HepG2 (cell line): ENCODE data around the gene HYOU1. TPM values are rescaled to one million over a fixed set of nuclear protein-coding genes. Genes with fewer than 3 reads are reported as not detected.

ENCODE experiments used
- ATAC-seq: fragments of 200-7000 bp; cut with Tn5 transposase; 3 replicates; pipeline ENCODE4 v1.9.1; 2020; ENCODE audit warnings: mild to moderate bottlenecking, moderate library complexity
- BruUV-seq: library from RNA; stranded (reverse); fragments of 400-500 nt; replicated peaks from 2 replicates; lab custom pipeline; 2021; lab: Mats Ljungman, UMichigan
- CTCF ChIA-PET: fragments of 300-600 bp; formaldehyde crosslinking; extraction: SDS; loops from one replicate; lab custom pipeline; 2021; ENCODE audit warnings: low total read pairs, inconsistent platforms, low intra/inter-chr PET ratio; lab: Yijun Ruan, JAX
- POLR2A ChIA-PET: fragments of 350-600 bp; sonication (Branson Sonifier 250); formaldehyde crosslinking; loops from one replicate; lab custom pipeline; 2020; ENCODE audit warnings: antibody characterized with exemption, inconsistent platforms; lab: Yijun Ruan, JAX
- DNase-seq: peaks from one replicate; pipeline ENCODE4 v3.0.0-alpha.2; 2015; ENCODE audit warnings: low spot score
- FAIRE-seq: peaks from 3 replicates; lab custom pipeline; 2011; peaks lifted over from hg19 to GRCh38; lab: Jason Lieb, UNC
- H2AFZ ChIP-seq: one replicate; pipeline ENCODE4 v1.6.1; 2011; ENCODE audit warnings: low read length, inconsistent platforms
- H3K27ac ChIP-seq: fragments of 300-600 bp; 3 replicates; pipeline ENCODE4 v1.8.0; 2011; ENCODE audit warnings: mixed run types, mild to moderate bottlenecking, mixed read lengths, low read length, inconsistent platforms; ENCODE audit not compliant: insufficient read depth; ENCODE audit errors: extremely low read length
- H3K27me3 ChIP-seq, 2 experiments: fragments of 200-600 bp in 1 of 2; 2 replicates in 1 of 2; 3 replicates in 1 of 2; pipeline versions ENCODE4 v1.6.0 to v1.8.0; 2011; ENCODE audit warnings: low read length in 2 of 2, mild to moderate bottlenecking in 2 of 2, moderate library complexity in 2 of 2, inconsistent platforms in 1 of 2; ENCODE audit not compliant: insufficient read depth in 2 of 2, control insufficient read depth in 1 of 2
- H3K36me3 ChIP-seq, 2 experiments: fragments of 200-600 bp in 1 of 2; replicated peaks in 1 of 2; 2 replicates in 1 of 2; 3 replicates in 1 of 2; pipeline versions ENCODE4 v1.5.1 to v1.8.0; 2011; ENCODE audit warnings: low read length in 2 of 2, inconsistent platforms in 1 of 2; ENCODE audit not compliant: insufficient read depth in 2 of 2, control insufficient read depth in 1 of 2
- H3K4me1 ChIP-seq: 2 replicates; pipeline ENCODE4 v1.5.1; 2012; ENCODE audit warnings: low read length, inconsistent platforms; ENCODE audit not compliant: insufficient read depth
- H3K4me2 ChIP-seq: 2 replicates; pipeline ENCODE4 v1.6.0; 2011; ENCODE audit warnings: low read depth, low read length, inconsistent platforms
- H3K4me3 ChIP-seq, 3 experiments: fragments of 200-600 bp in 1 of 3; sonication (generic), shearing (Covaris generic) in 1 of 3; replicated peaks in 1 of 3; 2 replicates each; pipeline ENCODE4 v1.5.1; 2011 to 2016; ENCODE audit warnings: low read length in 3 of 3, inconsistent platforms in 2 of 3, low read depth in 2 of 3, mild to moderate bottlenecking in 2 of 3, control low read depth in 1 of 3, mixed read lengths in 1 of 3; ENCODE audit not compliant: insufficient read depth in 1 of 3
- H3K79me2 ChIP-seq: one replicate; pipeline ENCODE4 v1.6.1; 2011; ENCODE audit warnings: low read length, inconsistent platforms; ENCODE audit not compliant: insufficient read depth
- H3K9ac ChIP-seq: 2 replicates; pipeline ENCODE4 v1.6.0; 2011; ENCODE audit warnings: mild to moderate bottlenecking, low read depth, low read length, inconsistent platforms; ENCODE audit not compliant: insufficient read depth
- H3K9me3 ChIP-seq: 2 replicates; pipeline ENCODE4 v1.5.1; 2012; ENCODE audit warnings: mild to moderate bottlenecking, low read length
- H4K20me1 ChIP-seq: 2 replicates; pipeline ENCODE4 v1.6.0; 2011; ENCODE audit warnings: inconsistent platforms, mild to moderate bottlenecking, low read length, moderate library complexity; ENCODE audit not compliant: insufficient read depth
- CEBPG ChIP-seq: IDR thresholded peaks from 2 replicates; pipeline ENCODE4 v1.6.1; 2016
- FOXP1 ChIP-seq, 2 experiments: fragments of 450-650 bp in 1 of 2; IDR thresholded peaks; 2 replicates each; pipeline ENCODE4 v1.6.1; 2017 to 2018; ENCODE audit warnings: antibody characterized with exemption in 1 of 2
- GPN1 ChIP-seq: sonication (generic); formaldehyde crosslinking; IDR thresholded peaks from 2 replicates; pipeline ENCODE4 v1.5.1; 2020; ENCODE audit warnings: missing genetic modification reagents, borderline replicate concordance
- HIVEP1 ChIP-seq: sonication (generic); formaldehyde crosslinking; IDR thresholded peaks from 2 replicates; pipeline ENCODE4 v1.4.0; 2020; ENCODE audit warnings: mild to moderate bottlenecking, missing genetic modification reagents
- NAIF1 ChIP-seq: sonication (generic); formaldehyde crosslinking; IDR thresholded peaks from 2 replicates; pipeline ENCODE4 v1.5.0; 2020; ENCODE audit warnings: mild to moderate bottlenecking, missing genetic modification reagents, borderline replicate concordance
- ZBTB21 ChIP-seq: sonication (generic); formaldehyde crosslinking; IDR thresholded peaks from 2 replicates; pipeline ENCODE4 v1.4.0; 2020; ENCODE audit warnings: missing genetic modification reagents
- ZBTB25 ChIP-seq: IDR thresholded peaks from 2 replicates; pipeline ENCODE4 v1.6.1; 2018; ENCODE audit warnings: missing genetic modification reagents
- ZNF367 ChIP-seq: sonication (generic); formaldehyde crosslinking; IDR thresholded peaks from 2 replicates; pipeline ENCODE4 v1.4.0; 2020; ENCODE audit warnings: missing genetic modification reagents, borderline replicate concordance
- WGBS: methylation state at CpG from one replicate; pipeline ENCODE4 v1.1.6; 2017; ENCODE audit warnings: low lambda C conversion rate; 5-methylcytosine and 5-hydroxymethylcytosine counted together
- in situ Hi-C: cut with HindIII; loops from 2 replicates; pipeline ENCODE4 v1.10.0; 2017; ENCODE audit warnings: low pct_unique_long_range_greater_than_20kb; ENCODE audit not compliant: extremely low pct_ligation_motif_present
- intact Hi-C: fragments of 100-400 bp; cut with micrococcal nuclease; formaldehyde crosslinking; loops from one replicate; pipeline ENCODE4 v1.10.0; 2022; ENCODE audit not compliant: unreplicated experiment
- polyA plus RNA-seq, 8 experiments: library from polyadenylated mRNA; depleted of rRNA in 3 of 8; stranded (reverse) in 7 of 8; unstranded in 1 of 8; fragments of >200 nt; fragmentation: Illumina TruSeq in 4 of 8; extraction: Trizol in 4 of 8; gene quantifications; 2 replicates each; pipeline versions ENCODE4 v1.2.1 to v1.2.3, GENCODE V29; 2011 to 2016; ENCODE audit warnings: low read depth in 4 of 8, missing spikeins in 1 of 8, mixed read lengths in 1 of 8; ENCODE audit not compliant: insufficient read depth in 1 of 8
- total RNA-seq, 5 experiments: library from RNA; depleted of rRNA; stranded (reverse); fragments of >200 nt; fragmentation: Illumina TruSeq; extraction: Trizol; gene quantifications; 2 replicates each; pipeline ENCODE4 v1.2.3, GENCODE V29; 2016; ENCODE audit warnings: low read depth in 1 of 5

The HYOU1 gene
- total and polyA plus RNA-seq, 2 of the 13 experiments (the other 11 are each of a cell fraction or from before 2014, with no cell fraction given): 127 to 155 TPM

- ChIA-PET CTCF (no interaction called here), POLR2A (interaction anchor here (2.0 kb wide), 1 partner anchor 14 kb away, joined by 4 read pairs; no protein-coding TSS in a partner anchor)
- peaks cover 17% of the 10 kb centered on the region for H3K4me1 ChIP-seq
- H4K20me1 ChIP-seq: no peaks in the 10 kb centered on the region
- peaks cover 12% of the 10 kb centered on the region for H3K79me2 ChIP-seq
- no peak overlapping the region for H3K4me3 ChIP-seq
- H3K27ac ChIP-seq: no peak overlapping the region
- no peak for DNase-seq
- H3K27me3 ChIP-seq: no peaks in the 10 kb centered on the region; a peak in 1 of 5 replicates
- no peaks in the 10 kb centered on the region for H3K9me3 ChIP-seq
- no peak for ATAC-seq
- H3K4me2 ChIP-seq: no peak overlapping the region
- no peak overlapping the region for H3K9ac ChIP-seq
- H2AFZ ChIP-seq: no peak overlapping the region
- peaks cover 16 to 47% of the 10 kb centered on the region in 2 experiments for H3K36me3 ChIP-seq
- no TSS peak for BruUV-seq
- intact Hi-C loops: no loop called here
- no peak for FAIRE-seq
- in situ Hi-C loops: no loop called here
- WGBS: 95% methylated on average over 7 of the region's 7 CpGs
- TF ChIP-seq ZBTB21 (CRISPR knock-in tag) (no peak), GPN1 (CRISPR knock-in tag) (no peak), FOXP1 (IDR thresholded peaks at IDR 0.05) (no peak), FOXP1 (CRISPR knock-in tag; IDR thresholded peaks at IDR 0.05) (no peak), ZNF367 (CRISPR knock-in tag) (no peak), NAIF1 (no peak), CEBPG (CRISPR knock-in tag) (no peak), HIVEP1 (CRISPR knock-in tag) (no peak), ZBTB25 (CRISPR knock-in tag) (no peak)
These were observed 24.8 kb upstream of the HYOU1 start for GRCh38 chr11:119081682-119082260.
